Prostate gland (tissue), 2 donors: ENCODE data around the gene FBXL17.

ENCODE experiments used
- CTCF ChIP-seq, 4 experiments: fragments of 200-600 bp in 2 of 4; fragments of 450-650 bp in 2 of 4; sonication (generic) in 2 of 4; IDR thresholded peaks; 1 replicate in 3 of 4; 2 replicates in 1 of 4; pipeline ENCODE4 v1.5.1; 2016 to 2019; ENCODE audit warnings: antibody characterized with exemption in 4 of 4, mild to moderate bottlenecking in 2 of 4, moderate library complexity in 2 of 4
- POLR2A ChIP-seq: fragments of 450-650 bp; IDR thresholded peaks from one replicate; pipeline ENCODE4 v1.6.1; 2016; ENCODE audit warnings: antibody characterized with exemption, mild to moderate bottlenecking

GRCh38 chr5:107861565-107861964 is 520.3 kb downstream of the FBXL17 start:
- TF ChIP-seq CTCF (IDR thresholded peaks at IDR 0.05) (no peak), POLR2A (no peak)
